Stimulated activated CD4-positive, alpha-beta T cell treated with anti-CD3 and anti-CD28 coated beads, TNF-alpha, amount 100 ng/mL, for 24 hours (primary cell): ENCODE results near the gene GSK3A.

Source experiments
- DNase-seq, 3 experiments: peaks; one replicate each; pipeline ENCODE4 v3.0.0-alpha.2; 2020; ENCODE audit warnings: low read depth in 3 of 3

The GSK3A gene

GRCh38 chr19:42249769-42250168 lies 7.4 kb upstream of the GSK3A start:
- DNase-seq = no peak

DNA sequence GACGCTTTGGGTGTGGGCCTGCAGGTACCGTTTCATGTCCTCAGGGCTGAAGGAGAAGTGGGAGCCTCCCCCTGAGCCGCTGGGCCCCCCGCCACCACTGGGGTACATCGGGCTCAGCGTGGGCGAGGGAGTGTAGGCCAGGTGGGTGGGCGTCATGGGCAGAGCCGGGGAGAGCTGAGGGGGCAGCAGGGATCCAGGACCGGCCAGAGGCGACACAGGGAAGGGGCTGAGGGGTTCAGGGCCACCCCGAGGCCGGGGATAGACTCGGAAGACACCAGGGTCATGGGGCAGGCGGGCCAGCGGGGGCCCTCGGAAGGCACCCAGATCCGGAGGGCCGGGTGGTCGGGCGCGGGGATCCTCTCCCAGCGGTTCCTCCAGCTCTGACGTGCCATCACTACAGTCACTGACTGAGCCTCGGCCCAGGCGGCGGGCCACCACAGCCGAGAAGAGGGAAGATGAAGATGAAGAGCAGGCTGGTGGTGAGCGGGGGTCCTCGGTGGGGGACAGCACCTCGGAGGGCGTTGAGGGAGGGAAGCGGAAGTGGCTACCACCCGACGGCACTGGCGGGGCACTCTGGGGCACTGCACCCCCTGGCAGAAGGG lies 6.8 kb upstream of the GSK3A start:
- no peak for DNase-seq

- no peak for DNase-seq
Measured at GRCh38 chr19:42248270-42249148, 6.1 kb upstream of the GSK3A start.

- no peak for DNase-seq
Measured at GRCh38 chr19:42247640-42248199, 5.3 kb upstream of the GSK3A start.

GRCh38 chr19:42246922-42247639 lies 4.7 kb upstream of the GSK3A start:
- DNase-seq = no peak

DNA sequence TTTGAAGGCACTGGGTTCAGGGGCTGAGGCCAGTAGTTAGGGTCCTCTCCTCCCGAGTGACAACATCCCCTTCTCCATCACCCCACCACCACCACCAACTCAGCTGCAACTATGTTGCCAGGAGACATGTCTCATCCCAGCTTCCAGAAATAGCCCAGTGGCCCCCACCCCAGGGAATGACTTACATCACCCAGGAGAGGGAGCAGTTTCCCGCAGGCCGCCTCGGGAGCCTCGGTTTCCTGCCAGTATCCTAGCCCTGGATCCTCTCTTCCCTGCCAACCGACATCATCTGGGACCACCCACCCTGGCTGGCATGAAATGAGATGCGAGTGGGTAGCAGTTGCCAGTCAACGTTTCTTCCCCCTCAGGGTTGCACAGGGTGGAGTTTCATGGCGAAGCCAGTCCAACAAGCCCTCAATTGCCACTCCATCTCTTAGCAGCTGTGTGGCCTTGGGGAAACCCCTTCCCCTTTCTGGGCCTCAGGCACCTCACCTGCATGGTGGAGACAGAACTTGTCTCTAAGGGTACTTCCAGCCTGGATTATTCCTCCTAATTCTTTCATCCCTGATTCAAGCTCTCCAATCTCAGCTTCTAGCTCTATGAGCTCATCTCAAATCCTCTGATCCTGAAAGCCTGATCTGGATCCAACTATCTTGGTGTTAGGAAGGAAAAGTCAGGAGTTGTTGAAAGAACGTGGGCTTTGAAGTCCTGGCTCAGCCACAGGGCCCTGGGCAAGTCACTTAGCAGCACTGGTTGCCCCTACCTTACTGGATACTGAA lies 3.9 kb upstream of the GSK3A start:
- no peak for DNase-seq

- no peak for DNase-seq
Measured at GRCh38 chr19:42245231-42245630, 2.8 kb upstream of the GSK3A start.

DNA sequence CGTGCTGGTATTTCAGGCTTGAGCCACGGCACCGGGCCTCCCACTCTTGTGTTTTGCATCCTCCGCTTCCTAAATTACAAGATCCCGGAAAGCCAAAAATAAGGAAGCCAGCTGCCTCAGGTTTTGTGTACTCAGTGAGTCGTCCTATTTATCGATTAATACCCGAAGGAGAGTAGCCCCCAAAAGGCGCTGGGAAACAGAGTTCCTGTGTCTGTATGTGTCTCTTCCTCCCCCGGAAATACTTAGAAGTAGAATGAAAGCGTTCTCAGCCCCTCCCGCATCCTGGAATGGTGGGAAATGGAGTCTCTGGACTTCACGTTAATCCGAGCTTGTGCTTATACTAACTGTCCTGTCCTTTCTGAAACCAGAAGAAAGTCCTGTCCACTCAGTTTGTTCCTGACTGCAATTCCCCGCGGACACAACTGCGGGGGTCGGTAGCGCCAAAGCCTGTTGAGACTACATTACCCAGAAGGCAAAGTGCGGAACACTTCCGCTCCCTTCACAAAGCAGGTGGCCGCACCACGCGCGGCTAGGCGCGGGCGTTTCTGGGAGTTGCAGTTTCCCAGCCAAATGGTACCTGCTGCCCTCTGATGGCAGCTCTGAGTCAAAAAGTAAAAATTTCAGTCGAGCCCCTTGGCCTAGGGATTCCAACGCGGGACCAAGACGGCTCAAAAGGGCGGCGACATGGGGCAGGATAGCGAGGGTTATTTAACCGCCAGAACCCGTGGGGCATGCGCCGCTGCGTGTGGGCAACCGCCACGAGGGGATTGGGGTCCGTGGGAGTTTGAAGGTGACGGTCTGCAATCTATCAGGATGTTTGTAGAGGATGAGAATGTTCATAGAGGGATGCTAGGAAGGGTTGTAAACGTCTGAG lies 2.2 kb upstream of the GSK3A start:
- peak; percentile 82 to 91 (median 87) for DNase-seq

GRCh38 chr19:42242069-42242511 lies 312 bp downstream of the GSK3A start:
- DNase-seq = no peak

DNA sequence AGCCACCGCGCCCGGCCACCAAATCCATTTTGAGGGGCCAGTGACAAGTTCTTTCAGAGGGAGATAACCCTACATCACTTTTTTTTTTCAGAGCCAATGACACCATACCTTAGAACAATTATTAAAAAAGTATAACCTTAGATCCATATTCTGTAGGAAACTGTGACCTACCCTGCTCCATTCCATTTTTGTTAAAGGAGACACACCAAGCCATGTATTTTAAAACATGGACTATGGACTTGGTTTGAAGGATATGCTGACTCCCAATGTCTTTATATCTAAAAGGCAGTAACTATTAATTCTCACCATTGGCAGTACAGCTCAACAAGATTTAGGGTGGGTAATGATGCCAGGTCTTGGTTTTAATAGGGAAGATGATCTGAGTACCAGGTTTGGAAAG lies 1.1 kb downstream of the GSK3A start:
- DNase-seq = no peak

GRCh38 chr19:42239544-42240220 lies 2.7 kb downstream of the GSK3A start:
- DNase-seq = no peak

DNA sequence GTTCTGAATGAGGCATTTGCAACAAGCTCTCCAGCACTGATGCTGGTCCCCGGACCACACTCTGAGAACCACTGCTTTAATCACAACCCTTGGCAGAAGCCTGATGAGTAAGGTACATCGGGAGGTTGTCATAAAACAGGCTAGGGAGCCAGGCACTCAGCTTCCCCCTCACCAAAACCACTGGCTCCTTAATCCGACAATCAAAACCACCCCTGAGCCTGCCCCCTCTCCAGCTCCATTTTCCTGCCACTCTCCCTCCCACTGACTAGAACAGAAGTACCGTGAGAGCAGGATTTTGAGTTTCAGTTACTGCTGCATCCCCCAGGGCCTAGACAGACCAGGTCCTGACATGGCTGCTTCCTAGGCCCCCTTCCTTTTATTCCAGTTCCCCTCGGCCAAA lies 7.2 kb downstream of the GSK3A start:
- DNase-seq = no peak

GRCh38 chr19:42234364-42234763 lies 8.0 kb downstream of the GSK3A start:
- no peak for DNase-seq

DNA sequence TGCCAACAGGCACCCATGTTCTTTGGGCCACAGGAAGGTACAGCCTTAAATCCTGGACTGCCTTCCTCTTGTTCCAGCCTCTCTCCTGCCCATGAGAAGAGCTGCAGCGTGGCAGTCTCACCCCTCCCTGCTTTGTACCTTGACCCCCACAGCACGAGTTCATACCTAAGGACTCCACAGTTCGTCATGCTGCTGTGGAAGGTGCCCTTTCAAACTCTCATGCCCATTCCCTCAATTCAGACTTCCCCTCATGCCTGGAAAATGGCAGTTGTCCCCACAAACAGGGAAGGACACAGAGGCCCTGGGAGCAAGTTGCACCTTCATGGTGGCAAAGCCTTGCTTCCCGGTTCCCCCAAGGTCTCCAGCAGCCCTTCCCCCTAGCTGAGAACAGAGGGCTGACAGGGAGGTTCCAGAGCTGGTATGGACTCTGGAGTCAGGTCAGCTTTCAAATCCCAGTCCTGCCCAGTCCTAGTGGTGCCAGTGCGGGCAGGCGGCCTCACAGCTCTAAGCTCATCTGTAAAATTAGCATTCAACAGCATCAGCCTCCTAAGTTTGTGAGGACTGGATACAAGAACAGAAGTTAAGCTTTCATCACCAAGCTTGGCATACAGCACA lies 8.6 kb downstream of the GSK3A start:
- no peak for DNase-seq

- no peak for DNase-seq
Measured at GRCh38 chr19:42233106-42233505, 9.3 kb downstream of the GSK3A start.

GRCh38 chr19:42232435-42232834 lies 10.0 kb downstream of the GSK3A start:
- no peak for DNase-seq

GRCh38 chr19:42230571-42230970 lies 11.8 kb downstream of the GSK3A start:
- DNase-seq = no peak

DNA sequence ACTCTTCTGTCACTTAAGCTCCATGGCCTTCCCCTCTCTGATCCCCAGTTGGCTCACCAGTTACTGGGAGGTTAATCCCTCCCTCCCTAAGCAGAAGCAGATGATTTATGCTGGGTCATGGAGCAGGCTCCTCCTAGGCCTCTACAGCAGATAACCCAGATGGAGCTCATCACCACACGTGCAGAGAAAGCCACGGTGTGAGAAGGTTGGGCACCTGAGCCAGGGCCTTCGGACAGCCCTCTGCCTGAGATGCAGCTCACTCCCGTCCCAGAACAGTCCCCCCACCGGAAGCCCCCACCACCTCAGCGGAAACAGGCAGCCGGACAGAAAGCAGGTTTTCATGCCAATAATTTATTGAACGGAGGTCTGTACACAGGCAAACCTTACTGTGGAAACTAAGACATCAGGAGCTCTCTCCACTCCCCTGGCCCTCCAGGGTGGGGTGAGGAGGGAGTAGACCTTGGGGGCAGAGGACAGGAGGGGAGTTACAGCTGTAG lies 12.5 kb downstream of the GSK3A start:
- no peak for DNase-seq

GRCh38 chr19:42229301-42229854 lies 13.0 kb downstream of the GSK3A start:
- no peak for DNase-seq
